GM18867 (cell line): ENCODE results near the gene LRCH1.
"Not testable (repeated sequence)": the region's sequence is repeated elsewhere in the genome, so short reads cannot be mapped to it uniquely, and the experiment has no call there.

Experiments used
- ATAC-seq: cut with Tn5 transposase; IDR thresholded peaks from one replicate; pipeline ENCODE4 v1.9.1; 2021; ENCODE audit warnings: mild to moderate bottlenecking, moderate library complexity; ENCODE audit not compliant: unreplicated experiment

LRCH1 gene, protein sequence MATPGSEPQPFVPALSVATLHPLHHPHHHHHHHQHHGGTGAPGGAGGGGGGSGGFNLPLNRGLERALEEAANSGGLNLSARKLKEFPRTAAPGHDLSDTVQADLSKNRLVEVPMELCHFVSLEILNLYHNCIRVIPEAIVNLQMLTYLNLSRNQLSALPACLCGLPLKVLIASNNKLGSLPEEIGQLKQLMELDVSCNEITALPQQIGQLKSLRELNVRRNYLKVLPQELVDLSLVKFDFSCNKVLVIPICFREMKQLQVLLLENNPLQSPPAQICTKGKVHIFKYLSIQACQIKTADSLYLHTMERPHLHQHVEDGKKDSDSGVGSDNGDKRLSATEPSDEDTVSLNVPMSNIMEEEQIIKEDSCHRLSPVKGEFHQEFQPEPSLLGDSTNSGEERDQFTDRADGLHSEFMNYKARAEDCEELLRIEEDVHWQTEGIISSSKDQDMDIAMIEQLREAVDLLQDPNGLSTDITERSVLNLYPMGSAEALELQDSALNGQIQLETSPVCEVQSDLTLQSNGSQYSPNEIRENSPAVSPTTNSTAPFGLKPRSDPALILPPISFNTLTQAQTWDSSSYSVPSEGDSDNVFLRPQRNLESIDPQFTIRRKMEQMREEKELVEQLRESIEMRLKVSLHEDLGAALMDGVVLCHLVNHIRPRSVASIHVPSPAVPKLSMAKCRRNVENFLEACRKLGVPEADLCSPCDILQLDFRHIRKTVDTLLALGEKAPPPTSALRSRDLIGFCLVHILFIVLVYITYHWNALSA

GRCh38 chr13:46552889-46553520 lies at the start of gene LRCH1:
Gene LRCH1 (plus strand): TSS chr13:46553170. CDS start chr13:46553397, 227 bp downstream.
- ATAC-seq: peak; percentile 66

DNA sequence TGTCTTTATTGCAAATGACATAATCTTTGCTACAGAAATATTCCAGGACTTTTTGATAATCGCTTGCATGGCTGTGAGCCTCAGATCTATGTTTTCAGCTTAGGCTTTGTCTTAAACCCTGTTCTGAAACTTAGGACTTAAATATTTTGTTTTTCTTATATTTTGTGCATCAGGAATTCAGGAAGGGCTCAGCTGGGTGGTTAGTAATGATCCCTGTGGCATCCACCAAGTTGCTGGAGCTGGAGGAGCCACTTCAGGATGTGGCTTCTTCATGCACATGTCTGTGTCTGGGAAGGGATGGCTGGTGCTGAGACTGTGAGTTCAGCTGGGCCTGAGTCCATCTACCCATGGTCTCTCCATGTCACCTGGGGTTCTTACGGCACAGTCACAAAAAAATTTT lies 48.9 kb upstream of the LRCH1 start:
- no peak for ATAC-seq

DNA sequence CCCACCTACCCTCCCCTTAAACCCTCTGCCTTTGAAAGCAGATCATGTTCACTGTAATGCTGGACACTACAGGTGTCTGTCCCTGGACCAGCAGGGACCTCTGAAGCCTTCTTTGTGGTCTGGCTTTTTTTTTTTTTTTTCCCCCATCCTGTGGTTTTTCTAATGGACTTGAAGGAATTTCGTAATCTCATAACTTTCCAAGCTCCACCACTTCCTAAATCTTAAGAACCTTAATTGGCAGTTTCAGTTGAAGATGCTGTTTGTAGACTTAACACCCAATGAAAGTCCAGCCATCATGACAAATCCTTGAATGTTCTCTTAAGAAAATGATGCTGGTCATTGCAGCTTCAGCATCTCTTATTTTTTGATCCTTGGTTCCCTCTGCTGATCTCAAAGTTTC lies 45.0 kb upstream of the LRCH1 start:
- no peak for ATAC-seq

DNA sequence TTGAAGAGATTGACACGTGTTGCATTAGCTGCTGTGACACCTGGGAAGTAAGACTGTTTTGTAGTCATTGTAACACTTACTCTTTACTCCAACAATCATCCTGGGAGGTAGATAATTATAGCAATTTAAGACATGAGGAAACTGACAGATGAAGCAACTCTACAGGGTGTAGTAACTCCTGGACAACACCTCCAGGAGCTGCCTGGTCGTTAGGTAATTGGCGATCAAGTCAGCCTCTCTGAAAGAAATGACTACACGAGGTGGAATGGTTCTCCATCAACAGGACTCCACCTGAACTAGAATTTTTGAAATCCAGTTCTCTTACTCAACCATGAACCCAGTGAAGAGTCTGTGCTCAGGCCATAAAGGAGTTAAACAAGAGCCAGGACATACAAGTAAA lies 43.0 kb upstream of the LRCH1 start:
- ATAC-seq: no peak

GRCh38 chr13:46515803-46516202 lies 37.2 kb upstream of the LRCH1 start:
- ATAC-seq: no peak

DNA sequence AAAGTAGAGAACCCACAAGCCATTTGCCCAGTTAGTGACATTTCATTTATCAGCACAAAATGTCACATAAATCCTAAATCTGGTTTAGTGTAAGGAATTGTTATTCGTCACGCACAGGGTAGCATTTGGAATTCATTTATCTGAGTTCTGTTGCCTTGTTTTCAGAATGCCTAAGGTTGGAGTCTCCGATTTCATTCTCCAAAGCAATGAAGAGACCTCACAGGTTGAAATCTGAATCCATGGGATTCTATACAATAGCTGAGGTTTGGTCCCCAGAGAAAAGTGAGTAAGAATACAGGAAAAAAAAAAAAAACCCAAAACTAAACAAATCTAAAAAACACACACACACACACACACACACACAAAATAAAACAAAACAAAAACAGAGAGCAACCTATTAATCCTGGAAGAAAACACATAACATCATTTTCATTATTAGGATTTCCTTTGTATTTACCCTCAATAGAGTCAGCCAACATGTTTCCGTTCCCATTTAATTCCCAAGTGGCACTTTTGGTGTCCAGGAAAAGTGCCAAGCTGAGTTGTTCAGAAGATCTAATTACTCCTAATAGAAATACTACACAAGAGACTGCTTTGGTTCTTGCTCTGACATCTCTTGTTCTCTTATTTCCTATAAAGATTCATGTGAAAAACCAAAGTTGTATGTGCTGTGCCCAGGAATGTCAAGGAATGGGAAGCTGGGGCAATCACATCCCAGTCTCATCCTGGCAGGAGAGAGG lies 36.2 kb upstream of the LRCH1 start:
- no peak for ATAC-seq

- ATAC-seq: not testable (repeated sequence)
Measured at GRCh38 chr13:46517748-46518147, 35.2 kb upstream of the LRCH1 start.

- ATAC-seq: no peak
Measured at GRCh38 chr13:46519182-46519581, 33.8 kb upstream of the LRCH1 start.

- no peak for ATAC-seq
Measured at GRCh38 chr13:46520166-46520565, 32.8 kb upstream of the LRCH1 start.

DNA sequence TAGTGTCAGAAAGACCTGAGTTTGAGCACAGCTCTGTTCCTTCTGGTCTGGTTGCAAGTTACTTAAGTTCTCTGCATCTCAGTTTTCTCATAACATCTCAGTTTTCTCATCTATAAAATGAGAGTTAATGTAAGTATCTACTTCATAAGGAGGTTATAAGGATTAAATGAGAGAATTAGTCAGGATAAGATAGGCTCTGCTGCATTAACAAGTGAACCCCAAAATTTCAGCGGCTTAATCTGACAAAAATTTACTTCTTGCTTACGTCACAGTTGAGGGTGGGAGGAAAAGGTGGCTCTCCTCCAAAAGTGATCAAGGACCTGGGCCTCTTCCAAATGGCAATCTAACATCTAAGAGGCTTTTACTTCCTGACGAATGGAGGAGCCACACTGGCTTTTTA lies 31.5 kb upstream of the LRCH1 start:
- no peak for ATAC-seq

GRCh38 chr13:46521921-46522747 lies 30.8 kb upstream of the LRCH1 start:
- ATAC-seq: no peak

- ATAC-seq: no peak
Measured at GRCh38 chr13:46522748-46523030, 30.3 kb upstream of the LRCH1 start.

DNA sequence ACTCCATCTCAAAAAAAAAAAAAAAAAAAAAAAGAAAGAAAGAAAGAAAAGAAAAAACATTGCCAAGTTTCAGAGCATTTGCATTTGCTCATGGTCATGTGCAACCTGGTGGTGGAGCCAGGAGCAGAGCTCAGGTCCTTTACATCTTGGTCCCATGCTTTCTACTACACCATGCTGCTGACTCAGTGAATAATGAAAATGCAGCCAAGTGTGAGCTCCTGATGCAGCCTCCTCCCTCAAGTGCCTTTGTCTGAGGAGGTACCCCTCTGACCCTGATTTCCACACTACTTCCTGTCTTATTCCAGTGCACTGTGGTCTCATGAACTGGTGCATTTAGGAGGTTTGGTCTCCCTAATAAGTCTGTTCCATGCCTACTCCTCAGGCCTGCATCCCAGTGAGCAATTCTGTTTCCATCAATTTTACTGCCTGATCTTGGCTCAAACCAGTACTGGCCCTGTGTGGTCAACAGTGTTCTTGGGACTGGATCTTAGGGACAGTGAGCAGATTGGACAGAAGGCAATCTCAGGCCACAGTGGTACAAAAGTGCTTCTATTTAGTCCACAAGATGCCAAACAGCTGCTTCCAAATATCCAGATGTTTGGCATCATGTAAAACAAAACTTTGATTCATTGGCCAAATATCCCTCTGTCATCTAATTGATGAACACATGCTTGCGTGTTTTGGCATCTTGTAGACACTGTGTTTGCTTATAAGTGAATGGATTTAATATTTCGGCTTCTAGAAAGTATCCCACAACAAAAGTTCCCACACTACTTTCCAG lies 28.8 kb upstream of the LRCH1 start:
- no peak for ATAC-seq

GRCh38 chr13:46526100-46526735 lies 26.8 kb upstream of the LRCH1 start:
- no peak for ATAC-seq

DNA sequence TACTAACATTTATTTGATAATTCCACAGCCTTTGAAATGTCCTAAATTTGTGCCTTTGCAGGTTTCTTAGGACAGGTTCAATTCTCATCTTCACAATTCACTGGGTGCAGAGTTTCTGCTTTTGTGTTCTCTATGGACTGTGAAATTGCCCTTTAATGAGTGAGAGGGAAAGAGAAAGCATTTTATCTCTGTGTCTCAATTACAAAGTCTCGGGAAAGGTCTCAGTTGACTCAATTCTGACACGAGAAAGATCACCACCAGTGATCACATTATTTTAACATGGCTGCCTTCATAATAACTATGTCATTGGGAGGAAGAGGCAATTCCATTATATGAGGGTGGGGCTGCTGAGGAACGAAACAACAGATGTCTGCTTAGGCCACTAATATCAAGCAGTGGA lies 26.2 kb upstream of the LRCH1 start:
- ATAC-seq: peak; percentile 67

GRCh38 chr13:46527237-46527636 lies 25.7 kb upstream of the LRCH1 start:
- no peak for ATAC-seq

GRCh38 chr13:46529216-46529919 lies 23.6 kb upstream of the LRCH1 start:
- no peak for ATAC-seq

- ATAC-seq: no peak
Measured at GRCh38 chr13:46530084-46530935, 22.7 kb upstream of the LRCH1 start.
